Brain pericyte (primary cell): ENCODE measurements around the gene PPP2R5C.

Experiments used
- DNase-seq: peaks from one replicate; pipeline ENCODE4 v3.0.0-alpha.2; 2012; ENCODE audit warnings: low read depth, low spot score

PPP2R5C gene

DNA sequence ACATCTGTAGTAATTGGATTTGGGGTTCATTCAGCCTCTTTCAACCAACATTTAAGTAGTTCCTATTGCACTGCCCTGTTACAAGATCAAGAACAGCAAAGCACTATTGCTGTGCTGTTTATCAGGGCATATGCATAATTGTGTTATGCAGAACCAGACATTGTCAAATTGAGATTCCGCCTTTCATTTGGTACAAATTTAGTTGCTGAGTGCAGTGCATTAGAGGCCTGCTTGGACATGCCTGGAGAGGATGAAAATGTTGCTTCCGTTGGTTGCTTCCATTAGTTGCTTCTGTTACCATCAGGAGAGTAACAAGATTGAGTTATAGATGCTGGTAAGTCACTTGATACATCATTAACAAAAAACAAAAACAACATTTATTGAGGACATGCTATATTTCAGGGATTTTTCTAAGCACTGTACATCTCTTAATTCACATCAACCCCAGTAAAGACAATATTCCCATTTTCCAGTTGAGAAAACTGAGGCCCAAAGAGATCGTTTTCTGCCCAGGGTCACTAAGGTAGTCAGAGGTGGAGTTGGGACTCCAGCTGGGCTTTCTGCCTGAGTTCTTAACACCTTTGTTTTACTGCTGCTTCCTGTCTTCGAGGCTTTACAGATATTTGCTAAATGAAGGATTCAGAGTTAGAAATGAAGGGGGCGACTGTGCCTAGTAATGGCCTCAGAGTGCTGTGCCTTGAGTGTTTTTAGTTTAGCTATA is 79.3 kb downstream of the PPP2R5C start:
- DNase-seq, result no peak

DNA sequence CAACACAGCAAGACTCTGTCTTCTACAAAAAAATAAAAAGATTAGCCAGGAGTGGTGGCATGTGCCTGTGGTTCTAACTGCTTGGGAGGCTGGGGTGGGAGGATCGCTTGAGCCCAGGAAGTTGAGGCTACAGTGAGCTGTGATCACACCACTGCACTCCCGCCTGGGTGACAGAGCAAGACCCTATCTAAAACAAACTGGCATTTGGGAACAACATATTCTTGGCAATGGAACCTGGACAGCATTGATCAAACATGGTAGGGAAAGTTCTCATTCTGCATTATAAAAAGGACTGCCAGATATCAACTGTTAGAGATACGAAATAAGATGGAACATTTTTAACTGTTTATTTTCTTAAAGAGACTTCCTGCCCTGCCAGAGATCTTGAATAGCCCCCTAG is 81.5 kb downstream of the PPP2R5C start:
- no peak for DNase-seq

DNA sequence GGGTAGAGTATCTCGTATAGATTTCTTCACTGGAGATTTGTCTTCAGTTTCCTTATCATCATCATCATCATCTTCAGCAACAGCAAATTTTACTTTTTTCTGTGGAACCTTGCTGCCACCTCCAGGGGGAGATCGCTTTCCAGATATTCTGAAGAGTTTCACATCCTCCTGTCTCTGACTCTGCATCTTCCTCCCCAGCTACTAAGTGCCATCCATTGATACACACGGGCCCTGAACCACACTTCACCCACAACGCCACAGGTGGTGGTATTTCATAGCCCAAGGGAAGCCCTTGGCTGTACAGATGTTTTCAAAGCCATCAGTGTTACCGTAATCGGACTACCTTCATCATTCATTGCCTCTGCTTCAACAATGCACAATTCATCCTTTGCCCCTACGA is 82.2 kb downstream of the PPP2R5C start:
- DNase-seq, result no peak

DNA sequence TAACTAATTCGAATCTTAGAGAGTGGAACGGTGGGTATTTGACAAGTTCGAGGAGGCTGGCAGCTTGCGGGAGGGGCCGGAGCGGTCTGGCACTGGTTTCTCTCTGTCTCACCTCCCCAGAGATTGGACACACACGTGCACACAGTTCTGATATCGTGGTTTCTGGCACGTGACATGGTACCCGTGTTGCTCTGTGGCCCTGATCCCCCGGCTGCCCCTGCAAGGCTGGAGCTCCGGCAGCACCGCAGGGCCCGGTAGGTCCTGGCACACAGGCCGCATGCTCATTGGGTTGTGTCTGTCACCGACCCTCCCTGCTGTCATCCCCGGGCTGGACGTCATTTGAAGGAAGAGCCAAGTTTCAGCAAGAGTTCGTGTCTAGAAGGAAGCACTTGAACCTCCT is 82.7 kb downstream of the PPP2R5C start:
- no peak for DNase-seq

DNA sequence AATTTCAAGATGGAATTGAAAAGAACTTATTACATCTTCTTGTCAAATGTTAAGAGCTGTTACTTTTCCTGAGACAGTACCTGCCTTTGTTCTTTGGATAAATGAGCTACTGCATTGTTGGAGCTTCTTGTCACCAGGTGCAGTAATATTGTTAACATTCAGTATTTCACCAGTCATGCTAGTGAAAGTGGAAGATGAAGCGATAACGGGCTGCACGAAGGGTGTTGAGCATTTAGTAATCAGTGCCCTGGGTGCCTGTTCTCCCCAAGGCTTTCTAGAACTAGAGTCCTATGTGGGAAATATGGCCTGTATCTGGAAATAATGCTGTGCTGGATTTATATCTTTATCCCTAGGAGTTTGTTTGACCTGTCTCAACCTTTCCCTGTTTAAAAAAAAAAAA is 83.2 kb downstream of the PPP2R5C start:
- no peak for DNase-seq

DNA sequence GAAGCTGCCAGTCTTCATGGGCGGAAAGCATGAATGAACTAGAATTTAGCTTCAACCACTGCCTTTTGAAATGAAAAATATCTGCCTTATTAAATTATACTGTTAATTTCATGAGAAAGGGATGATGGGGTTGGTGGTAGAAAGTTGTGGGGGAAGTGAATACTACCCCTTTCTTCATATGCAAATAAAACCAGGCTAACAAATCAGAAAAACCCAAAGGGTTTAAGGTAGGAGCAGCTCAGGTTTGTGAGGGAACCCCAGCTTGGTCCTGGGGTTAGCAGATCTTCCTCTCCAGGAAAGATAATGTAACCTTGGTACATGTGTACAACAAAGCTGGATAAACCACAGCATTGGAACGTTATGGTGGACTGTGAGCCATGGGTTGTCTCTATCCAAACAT is 84.0 kb downstream of the PPP2R5C start:
- no peak for DNase-seq

DNA sequence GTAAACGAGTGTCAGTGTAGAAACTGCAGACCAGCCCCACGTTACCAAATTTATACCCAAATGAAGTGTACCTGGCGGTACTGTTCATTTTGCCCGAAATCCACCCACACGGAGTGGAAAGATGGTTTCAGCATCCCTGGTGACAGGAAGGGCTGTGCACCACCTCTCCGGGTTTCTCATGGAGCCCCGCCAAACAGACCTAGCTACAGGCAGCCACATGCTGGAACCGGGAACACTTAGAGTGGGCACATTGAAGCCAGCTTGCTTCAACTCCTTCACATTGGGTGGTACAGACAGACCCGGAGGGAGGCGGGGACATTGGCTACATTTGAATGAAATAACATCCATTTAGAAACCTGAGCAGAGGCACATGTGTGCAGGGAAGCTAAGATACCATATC is 84.4 kb downstream of the PPP2R5C start:
- no peak for DNase-seq

DNA sequence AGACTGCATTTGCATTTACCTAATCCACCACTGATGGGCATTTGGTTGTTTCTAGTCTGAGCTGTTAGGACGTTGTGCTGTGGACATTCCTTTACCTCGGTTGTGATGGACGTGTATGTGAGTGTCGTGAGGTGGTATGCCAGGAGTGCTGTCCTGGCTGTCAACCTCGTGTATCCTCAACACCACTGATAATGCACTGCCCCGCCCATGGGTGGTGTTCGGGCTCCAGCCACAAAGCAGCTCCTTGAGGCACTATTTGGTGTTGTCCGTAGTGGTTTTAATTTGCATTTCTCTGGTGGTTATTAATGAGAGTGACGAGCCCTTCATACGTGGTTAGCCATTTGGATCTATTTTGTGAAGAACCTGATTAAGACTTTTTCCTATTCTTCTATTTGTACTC is 87.6 kb downstream of the PPP2R5C start:
- no peak for DNase-seq

DNA sequence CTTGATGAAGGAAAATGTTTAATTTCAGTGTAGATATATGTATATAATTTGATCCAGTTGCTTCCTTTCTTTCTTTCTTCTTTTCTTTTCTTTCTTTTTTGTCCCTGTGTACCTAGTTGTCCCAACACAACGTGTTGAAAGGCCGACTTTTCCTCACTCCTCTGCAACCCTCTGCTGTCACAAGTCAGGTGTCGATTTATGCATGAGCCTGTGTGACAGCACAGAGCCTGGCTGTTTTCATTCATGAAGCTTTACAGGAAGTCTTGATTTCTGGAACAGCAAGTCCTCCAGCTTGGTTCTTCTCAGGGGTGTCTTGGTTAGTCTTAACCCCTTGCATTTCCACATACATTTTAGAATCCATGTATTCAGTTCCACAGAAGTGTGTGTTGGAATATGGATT is 88.1 kb downstream of the PPP2R5C start:
- DNase-seq, result no peak

DNA sequence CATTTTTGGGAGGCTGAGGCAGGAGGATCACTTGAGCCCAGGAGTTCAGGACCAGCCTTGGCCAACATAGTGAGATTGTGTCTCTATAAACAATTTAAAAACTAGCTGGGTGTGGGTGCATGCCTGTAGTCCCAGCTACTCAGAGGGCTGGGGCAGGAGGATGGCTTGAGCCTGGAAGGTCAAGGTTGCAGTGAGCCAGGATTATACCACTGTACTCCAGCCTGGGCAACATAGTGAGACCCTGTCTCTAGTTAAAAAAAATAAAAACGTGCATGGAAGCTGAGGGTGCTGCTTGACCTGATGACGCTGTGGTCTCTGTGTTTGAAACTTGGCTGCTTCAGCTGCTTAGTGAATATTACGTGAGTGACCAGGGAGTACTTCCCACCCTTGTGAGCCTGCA is 89.7 kb downstream of the PPP2R5C start:
- DNase-seq, result no peak

DNA sequence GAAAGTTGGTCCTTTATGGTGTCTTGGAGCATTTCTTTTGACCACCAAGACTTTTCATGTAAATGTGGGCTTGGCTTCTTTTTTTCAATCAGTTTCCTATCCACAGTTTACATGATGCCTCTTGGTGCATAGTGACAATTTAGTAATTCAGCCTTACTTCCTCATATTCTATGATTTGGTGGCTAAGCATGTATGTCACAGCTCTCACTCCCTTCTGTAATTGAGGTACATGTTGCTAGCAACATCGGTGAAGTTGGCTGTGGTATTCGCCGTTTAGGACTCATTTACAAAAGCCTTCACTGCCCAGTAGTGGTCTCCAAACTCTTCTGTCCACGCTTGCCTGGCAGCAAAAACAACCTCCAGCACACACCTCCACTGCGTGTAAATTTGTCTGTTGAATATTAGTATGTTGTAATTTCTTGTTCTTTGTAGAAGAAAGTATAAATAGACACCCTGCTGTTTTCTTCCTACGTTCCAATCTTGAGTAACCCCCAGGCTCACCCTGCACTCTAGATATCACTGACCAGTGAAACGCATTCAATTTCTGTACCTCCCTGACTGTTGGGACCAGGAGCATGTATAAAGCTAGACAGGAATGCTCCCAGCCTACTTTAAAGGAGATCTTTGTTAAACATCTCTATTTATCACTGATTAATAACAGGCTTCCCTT is 90.4 kb downstream of the PPP2R5C start:
- DNase-seq, result no peak

DNA sequence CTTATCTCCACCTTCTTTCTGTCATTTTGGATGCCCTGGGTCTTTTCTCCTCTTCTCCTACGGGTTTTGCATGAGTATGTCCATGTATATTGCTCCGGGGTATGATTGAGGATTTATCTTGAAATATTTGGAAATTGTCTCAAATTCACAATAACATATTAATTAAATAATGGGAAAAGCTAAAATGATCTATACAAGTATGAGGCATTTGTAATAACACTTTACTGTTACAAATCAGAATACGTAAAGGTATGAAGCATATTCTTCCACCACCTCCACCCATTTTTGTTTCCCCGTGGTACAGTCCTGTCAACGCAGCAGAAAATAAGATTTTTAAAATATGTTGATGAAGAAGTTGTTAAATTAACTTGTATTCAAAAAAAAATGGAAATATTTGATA is 91.3 kb downstream of the PPP2R5C start:
- no peak for DNase-seq

DNA sequence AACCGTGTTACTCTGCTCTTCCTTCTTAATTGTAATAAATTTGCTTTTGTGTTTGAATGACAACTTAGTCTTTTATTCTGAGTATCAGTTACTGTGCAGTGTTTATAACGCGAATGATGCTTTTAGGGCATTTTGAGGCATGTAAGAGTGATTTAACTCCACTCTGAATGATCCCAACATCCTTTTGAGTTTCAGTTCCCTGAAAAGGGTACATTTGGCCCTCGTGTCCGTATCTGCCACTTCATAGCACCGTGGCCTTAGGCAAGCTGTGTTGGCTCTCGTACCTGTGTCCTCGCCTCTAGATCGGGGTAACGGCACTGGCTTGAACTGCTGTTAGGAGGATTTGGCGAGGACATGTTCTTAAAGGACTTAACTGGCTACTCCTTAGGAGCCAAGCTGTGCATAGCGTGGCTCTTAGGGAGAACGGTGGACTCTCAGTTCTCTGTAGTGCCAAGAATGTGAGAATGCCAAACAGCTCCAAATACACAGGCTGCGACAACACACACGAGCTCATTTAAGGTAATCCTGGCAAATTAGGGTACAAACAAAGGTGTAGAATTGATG is 92.0 kb downstream of the PPP2R5C start:
- DNase-seq, result no peak

DNA sequence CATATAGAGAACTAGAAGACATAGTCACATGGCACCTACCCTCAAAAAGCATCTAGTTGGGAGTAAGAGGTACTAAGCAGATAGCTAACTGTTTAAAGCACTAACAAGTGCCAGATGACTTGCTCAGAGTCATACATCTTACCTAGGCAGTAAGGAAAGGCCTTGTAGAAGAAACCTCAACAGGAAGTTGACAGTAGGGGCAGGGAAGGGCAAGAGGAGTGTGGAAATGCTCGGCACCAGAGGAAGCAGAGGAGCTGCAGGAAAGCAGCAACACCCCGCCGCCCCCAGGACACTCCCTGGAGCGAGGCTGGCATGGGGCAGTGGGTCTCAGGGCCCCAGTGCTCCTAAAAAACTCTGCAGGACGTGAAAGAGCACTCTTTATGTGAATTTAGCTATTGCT is 92.9 kb downstream of the PPP2R5C start:
- DNase-seq, result no peak

DNA sequence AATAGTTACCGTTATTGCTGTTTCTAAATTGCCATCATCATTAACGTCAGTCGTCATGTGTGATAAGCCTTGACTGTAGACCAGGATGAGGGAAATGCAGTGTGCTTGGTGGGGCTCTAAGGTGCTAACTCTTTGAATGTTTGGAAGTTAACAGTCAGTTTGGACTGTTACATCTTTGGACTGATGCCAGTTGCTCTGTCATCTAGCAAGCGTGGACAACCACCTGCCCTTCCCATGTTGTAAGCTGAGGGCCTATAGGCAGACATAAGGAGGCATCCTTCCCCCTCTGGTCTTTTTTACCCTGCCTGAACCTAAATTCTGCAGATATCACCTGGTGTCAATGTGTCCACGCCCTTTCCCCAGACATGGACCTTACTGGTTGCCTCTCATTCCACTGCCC is 94.4 kb downstream of the PPP2R5C start:
- no peak for DNase-seq

DNA sequence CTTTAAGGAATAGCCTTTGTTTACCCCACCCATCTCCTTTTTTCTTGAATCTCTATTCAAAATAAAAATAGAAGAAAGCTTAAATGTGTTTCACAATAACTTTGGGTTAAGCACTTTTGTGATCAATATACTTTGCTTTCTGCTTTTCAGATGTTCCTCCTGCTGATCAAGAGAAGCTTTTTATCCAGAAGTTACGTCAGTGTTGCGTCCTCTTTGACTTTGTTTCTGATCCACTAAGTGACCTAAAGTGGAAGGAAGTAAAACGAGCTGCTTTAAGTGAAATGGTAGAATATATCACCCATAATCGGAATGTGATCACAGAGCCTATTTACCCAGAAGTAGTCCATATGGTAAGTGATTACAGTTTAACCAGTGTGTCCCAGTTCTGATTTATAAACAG is 95.0 kb downstream of the PPP2R5C start:
- no peak for DNase-seq

DNA sequence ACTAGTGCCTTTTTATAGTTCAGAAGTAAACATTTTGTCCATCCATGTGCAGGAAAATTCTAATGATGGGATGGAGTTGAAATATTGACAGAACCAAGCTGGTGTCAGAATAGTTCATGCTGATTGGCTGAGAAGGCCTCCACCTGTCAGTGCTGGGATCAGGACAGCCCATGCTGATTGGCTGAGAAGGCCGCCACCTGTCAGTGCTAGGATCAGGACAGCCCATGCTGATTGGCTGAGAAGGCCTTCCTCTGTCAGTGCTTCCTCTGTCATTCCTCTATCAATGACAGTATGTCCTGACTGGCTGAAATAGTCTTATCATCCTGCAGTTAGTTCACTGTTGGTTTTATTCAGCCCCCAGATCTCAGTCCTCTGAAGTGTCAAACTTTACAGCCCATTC is 95.7 kb downstream of the PPP2R5C start:
- DNase-seq, result no peak

DNA sequence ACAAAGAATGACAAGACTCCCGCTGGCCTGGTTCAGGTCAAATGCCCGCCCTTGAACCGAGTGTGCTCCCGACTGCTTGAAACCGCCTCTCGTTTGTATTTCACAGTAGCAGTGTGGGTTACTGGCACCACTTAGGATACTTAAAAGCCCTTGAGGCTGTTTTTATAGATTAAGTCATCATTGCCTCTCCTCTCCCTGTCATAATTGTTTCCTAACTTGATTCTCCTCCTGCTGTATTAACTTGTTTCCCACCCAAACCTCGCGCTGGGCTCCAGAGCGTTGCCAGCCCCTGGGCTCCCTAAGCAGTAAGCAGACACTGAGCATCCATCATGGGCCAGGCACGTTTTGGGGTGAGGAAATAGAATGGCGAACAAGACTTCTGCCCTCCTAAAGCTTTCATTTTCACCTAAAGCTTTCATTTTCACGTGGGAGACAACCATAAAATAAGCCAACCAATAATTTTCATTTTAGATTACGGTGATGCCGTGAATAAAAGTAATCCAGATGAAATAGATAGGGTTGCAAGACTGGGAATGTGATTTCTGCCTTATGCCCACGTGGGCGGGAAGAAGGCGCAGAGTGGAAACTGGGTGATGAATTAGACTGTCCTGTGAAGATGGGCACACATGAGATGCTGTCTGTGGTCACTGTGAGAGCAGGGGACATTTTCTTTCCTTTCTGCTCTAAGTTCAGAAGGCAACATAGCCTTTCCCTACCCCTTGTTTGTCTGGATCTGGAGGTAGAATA is 97.5 kb downstream of the PPP2R5C start:
- no peak for DNase-seq

DNA sequence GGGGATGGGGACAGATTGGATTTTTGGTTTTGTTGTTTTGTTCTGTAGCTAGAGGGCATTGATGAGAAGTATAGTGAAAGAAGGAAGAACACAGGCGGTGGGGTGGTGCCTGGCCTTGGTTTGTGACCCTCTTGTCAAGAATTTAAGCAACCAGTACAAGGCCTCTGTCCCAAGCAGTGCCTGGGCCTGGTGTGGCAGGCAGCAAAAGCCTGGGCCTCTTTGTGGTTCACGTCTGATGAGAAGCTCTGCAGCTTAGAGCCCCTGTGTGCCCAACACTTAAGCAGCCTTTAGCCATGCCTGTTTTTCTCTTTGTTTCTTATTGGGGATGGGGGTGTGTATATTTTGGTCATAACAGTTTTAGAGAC is 98.0 kb downstream of the PPP2R5C start:
- no peak for DNase-seq

DNA sequence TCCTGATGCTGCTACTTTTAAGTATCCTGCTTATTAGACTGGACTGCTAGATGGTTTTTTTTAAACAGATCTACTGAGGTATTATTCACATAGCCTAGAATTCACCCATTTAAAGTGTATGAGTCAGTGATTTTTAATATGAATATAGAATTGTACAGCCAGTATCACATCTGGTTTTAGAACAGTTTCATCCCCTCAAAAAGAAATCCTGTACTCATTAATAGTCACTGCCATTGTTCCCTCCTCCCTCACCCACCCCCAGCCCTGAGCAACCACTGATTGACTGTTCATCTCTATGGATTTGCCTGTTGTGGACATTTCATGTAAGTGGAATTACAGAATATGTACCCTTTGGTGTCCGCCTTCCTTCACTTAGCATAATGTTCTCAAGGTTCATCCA is 98.4 kb downstream of the PPP2R5C start:
- no peak for DNase-seq

DNA sequence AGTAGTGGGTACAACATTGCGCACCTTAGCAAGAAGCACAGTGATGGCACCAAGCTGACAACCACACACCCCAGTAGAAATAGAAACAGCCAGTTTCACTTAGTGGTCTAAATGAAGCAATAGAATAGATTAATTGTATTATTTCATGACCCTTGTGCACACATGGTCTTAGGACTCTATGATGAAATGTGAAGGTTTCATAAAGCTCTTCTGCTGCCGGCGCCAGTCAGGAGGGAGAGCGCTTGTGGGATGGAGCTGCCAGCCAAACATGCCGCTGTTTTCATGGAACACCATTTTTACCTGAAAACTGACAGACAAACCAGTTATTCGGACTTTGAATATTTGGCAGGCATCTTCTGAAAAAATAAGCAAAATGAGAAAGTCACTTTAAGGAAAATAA is 100.0 kb downstream of the PPP2R5C start:
- no peak for DNase-seq

DNA sequence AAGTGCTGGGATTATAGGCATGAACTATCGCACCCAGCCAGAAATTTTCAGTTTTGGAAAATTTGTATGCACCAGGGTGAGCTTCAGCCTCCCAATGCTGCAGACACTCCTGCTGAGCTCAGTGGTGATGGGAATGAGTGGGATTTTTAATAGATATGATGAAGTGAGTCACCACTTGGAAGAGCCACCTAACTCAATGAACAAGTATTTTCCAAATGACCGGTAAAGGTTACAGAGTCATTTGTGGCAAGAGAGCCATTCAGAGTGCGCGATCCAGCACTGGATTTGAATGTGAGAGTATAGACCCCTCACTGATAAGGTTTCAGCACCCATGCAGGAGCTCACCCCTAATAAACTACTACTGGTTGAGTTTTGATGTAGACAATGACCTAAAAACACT is 100.7 kb downstream of the PPP2R5C start:
- no peak for DNase-seq

DNA sequence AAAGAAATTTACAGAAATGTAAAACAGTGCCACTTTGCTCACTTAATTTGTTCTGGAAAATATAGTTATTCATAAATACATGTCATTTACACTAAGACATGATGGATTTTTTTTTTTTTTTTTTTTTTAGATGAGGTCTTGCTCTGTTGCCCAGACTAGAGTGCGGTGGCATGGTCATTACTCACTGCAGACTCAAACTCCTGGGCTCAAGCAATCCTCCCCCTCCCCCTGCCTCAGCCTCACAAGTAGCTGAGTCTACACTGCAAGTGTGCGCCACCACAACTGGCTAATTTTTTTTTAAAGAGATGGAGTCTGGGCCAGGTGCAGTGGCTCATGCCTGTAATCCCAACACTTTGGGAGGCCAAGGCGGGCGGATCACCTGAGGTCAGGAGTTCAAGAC is 101.2 kb downstream of the PPP2R5C start:
- DNase-seq, result no peak
